ENCODE measurements around the gene PREPL. TPM values are rescaled to one million over a fixed set of nuclear protein-coding genes. Genes with fewer than 3 reads are reported as not detected.
A peak's percentile ranks its signal among the peaks of the same experiment; 100 is the strongest.

The PREPL gene
- total RNA-seq, 1 donor from 2014 or later: 45.6 TPM

GRCh38 chr2:44299635-44300034, 61.7 kb downstream of the PREPL start:
- peaks cover 13% of the 10 kb centered on the region for H3K4me1 Mint-ChIP-seq (ENCODE audit: low read depth)

GRCh38 chr2:44297431-44297830, 63.9 kb downstream of the PREPL start:
- Mint-ChIP-seq H3K36me3 (ENCODE audit: insufficient read depth) (no peaks in the 10 kb centered on the region), H3K4me3 (ENCODE audit: low read depth) (no peak overlapping the region), H3K27me3 (no peaks in the 10 kb centered on the region), H3K27ac (no peak overlapping the region), H3K9me3 (ENCODE audit: low read depth) (no peaks in the 10 kb centered on the region), H3K4me1 (ENCODE audit: low read depth) (peaks cover 16% of the 10 kb centered on the region)
- no peak for TF ChIP-seq CTCF (IDR thresholded peaks at IDR 0.05; ENCODE audit: unreplicated experiment)
- no peak for DNase-seq (ENCODE audit: low spot score, unreplicated experiment)

More at GRCh38 chr2:44299635-44300034, 61.7 kb downstream of the PREPL start:
- H3K9me3 Mint-ChIP-seq (ENCODE audit: low read depth): no peaks in the 10 kb centered on the region
- no peak for DNase-seq (ENCODE audit: low spot score, unreplicated experiment)
- TF ChIP-seq CTCF (IDR thresholded peaks at IDR 0.05; ENCODE audit: unreplicated experiment): no peak
- no peak overlapping the region for H3K4me3 Mint-ChIP-seq (ENCODE audit: low read depth)
- no peaks in the 10 kb centered on the region for H3K36me3 Mint-ChIP-seq (ENCODE audit: insufficient read depth)
- no peak overlapping the region for H3K27ac Mint-ChIP-seq
- H3K27me3 Mint-ChIP-seq: no peaks in the 10 kb centered on the region

GRCh38 chr2:44296653-44297052, 64.6 kb downstream of the PREPL start:
- no peak overlapping the region for H3K4me3 Mint-ChIP-seq (ENCODE audit: low read depth)
- peaks cover 24% of the 10 kb centered on the region for H3K4me1 Mint-ChIP-seq (ENCODE audit: low read depth)
- no peak overlapping the region for H3K27ac Mint-ChIP-seq
- no peak for TF ChIP-seq CTCF (IDR thresholded peaks at IDR 0.05; ENCODE audit: unreplicated experiment)
- no peak for DNase-seq (ENCODE audit: low spot score, unreplicated experiment)
- H3K36me3 Mint-ChIP-seq (ENCODE audit: insufficient read depth): no peaks in the 10 kb centered on the region
- H3K27me3 Mint-ChIP-seq: no peaks in the 10 kb centered on the region
- H3K9me3 Mint-ChIP-seq (ENCODE audit: low read depth): no peaks in the 10 kb centered on the region

- no peak overlapping the region for H3K4me3 Mint-ChIP-seq (ENCODE audit: low read depth)
- no peaks in the 10 kb centered on the region for H3K9me3 Mint-ChIP-seq (ENCODE audit: low read depth)
- no peak for DNase-seq (ENCODE audit: low spot score, unreplicated experiment)
- TF ChIP-seq CTCF (IDR thresholded peaks at IDR 0.05; ENCODE audit: unreplicated experiment): peak; percentile 18
- peaks cover 31% of the 10 kb centered on the region for H3K4me1 Mint-ChIP-seq (ENCODE audit: low read depth)
- H3K27ac Mint-ChIP-seq: peak overlapping the region; percentile 81
- H3K27me3 Mint-ChIP-seq: no peaks in the 10 kb centered on the region
- no peaks in the 10 kb centered on the region for H3K36me3 Mint-ChIP-seq (ENCODE audit: insufficient read depth)
These were observed 65.5 kb downstream of the PREPL start for GRCh38 chr2:44295633-44296359.

GRCh38 chr2:44295113-44295512, 66.2 kb downstream of the PREPL start:
- peaks cover 38% of the 10 kb centered on the region for H3K4me1 Mint-ChIP-seq (ENCODE audit: low read depth)
- no peak for DNase-seq (ENCODE audit: low spot score, unreplicated experiment)
- no peak overlapping the region for H3K4me3 Mint-ChIP-seq (ENCODE audit: low read depth)
- TF ChIP-seq CTCF (IDR thresholded peaks at IDR 0.05; ENCODE audit: unreplicated experiment): no peak
- no peak overlapping the region for H3K27ac Mint-ChIP-seq
- no peaks in the 10 kb centered on the region for H3K36me3 Mint-ChIP-seq (ENCODE audit: insufficient read depth)
- no peaks in the 10 kb centered on the region for H3K27me3 Mint-ChIP-seq
- no peaks in the 10 kb centered on the region for H3K9me3 Mint-ChIP-seq (ENCODE audit: low read depth)

All from progenitor cell of endocrine pancreas (in vitro differentiated cells).